ENCODE measurements around the gene NCK2.
"Not testable (repeated sequence)": the region's sequence is repeated elsewhere in the genome, so short reads cannot be mapped to it uniquely, and the experiment has no call there.

Gene NCK2

GRCh38 chr2:105755895-105756294 lies 11.2 kb downstream of the NCK2 start:
- no peak for DNase-seq (ENCODE audit: low read depth, low spot score)

GRCh38 chr2:105756435-105756834 lies 11.7 kb downstream of the NCK2 start:
- DNase-seq (ENCODE audit: low read depth, low spot score) = no peak

- DNase-seq (ENCODE audit: low read depth, low spot score) = not testable (repeated sequence)
Observed at GRCh38 chr2:105756865-105757264, 12.2 kb downstream of the NCK2 start.

GRCh38 chr2:105757433-105757832 lies 12.7 kb downstream of the NCK2 start:
- no peak for DNase-seq (ENCODE audit: low read depth, low spot score)

- DNase-seq (ENCODE audit: low read depth, low spot score) = no peak
Observed at GRCh38 chr2:105760191-105760590, 15.5 kb downstream of the NCK2 start.

- DNase-seq (ENCODE audit: low read depth, low spot score) = no peak
Observed at GRCh38 chr2:105760639-105761337, 16.1 kb downstream of the NCK2 start.

GRCh38 chr2:105761931-105762515 lies 17.3 kb downstream of the NCK2 start:
- no peak for DNase-seq (ENCODE audit: low read depth, low spot score)

GRCh38 chr2:105763076-105763475 lies 18.4 kb downstream of the NCK2 start:
- no peak for DNase-seq (ENCODE audit: low read depth, low spot score)

GRCh38 chr2:105764059-105764458 lies 19.3 kb downstream of the NCK2 start:
- no peak for DNase-seq (ENCODE audit: low read depth, low spot score)

GRCh38 chr2:105765415-105766299 lies 20.9 kb downstream of the NCK2 start:
- no peak for DNase-seq (ENCODE audit: low read depth, low spot score)

GRCh38 chr2:105766300-105766866 lies 21.7 kb downstream of the NCK2 start:
- no peak for DNase-seq (ENCODE audit: low read depth, low spot score)

GRCh38 chr2:105768176-105768575 lies 23.5 kb downstream of the NCK2 start:
- DNase-seq (ENCODE audit: low read depth, low spot score) = no peak

- no peak for DNase-seq (ENCODE audit: low read depth, low spot score)
Observed at GRCh38 chr2:105768961-105769452, 24.3 kb downstream of the NCK2 start.

- no peak for DNase-seq (ENCODE audit: low read depth, low spot score)
Observed at GRCh38 chr2:105769504-105769903, 24.8 kb downstream of the NCK2 start.

GRCh38 chr2:105770149-105770548 lies 25.4 kb downstream of the NCK2 start:
- no peak for DNase-seq (ENCODE audit: low read depth, low spot score)

GRCh38 chr2:105771291-105771690 lies 26.6 kb downstream of the NCK2 start:
- not testable (repeated sequence) for DNase-seq (ENCODE audit: low read depth, low spot score)

- DNase-seq (ENCODE audit: low read depth, low spot score) = no peak
Observed at GRCh38 chr2:105771836-105772235, 27.1 kb downstream of the NCK2 start.

- DNase-seq (ENCODE audit: low read depth, low spot score) = no peak
Observed at GRCh38 chr2:105772362-105772761, 27.6 kb downstream of the NCK2 start.

GRCh38 chr2:105773568-105773967 lies 28.9 kb downstream of the NCK2 start:
- DNase-seq (ENCODE audit: low read depth, low spot score) = no peak

- DNase-seq (ENCODE audit: low read depth, low spot score) = no peak
Observed at GRCh38 chr2:105774781-105775337, 30.1 kb downstream of the NCK2 start.

GRCh38 chr2:105775809-105776559 lies 31.3 kb downstream of the NCK2 start:
- no peak for DNase-seq (ENCODE audit: low read depth, low spot score)

Measured in brain pericyte (primary cell).